DND-41 (cell line): ENCODE measurements around the gene ACSM3.

ENCODE experiments used
- ATAC-seq: fragments of 200-7000 bp; cut with Tn5 transposase; 3 replicates; pipeline ENCODE4 v1.9.1; 2021; ENCODE audit warnings: low read depth; ENCODE audit not compliant: insufficient read depth
- DNase-seq: peaks from one replicate; pipeline ENCODE4 v3.0.0-alpha.2; 2020
- H2AFZ ChIP-seq: 2 replicates; pipeline ENCODE4 v1.6.0; 2012; ENCODE audit warnings: low read depth, low read length
- H3K27ac ChIP-seq: 2 replicates; pipeline ENCODE4 v1.5.1; 2012; ENCODE audit warnings: low read length, inconsistent platforms
- H3K27me3 ChIP-seq: fragments of 200-600 bp; sonication (generic); 2 replicates; pipeline ENCODE4 v1.6.0; 2012; ENCODE audit warnings: low read length, mild to moderate bottlenecking, inconsistent platforms; ENCODE audit not compliant: insufficient read depth, poor library complexity
- H3K36me3 ChIP-seq: 2 replicates; pipeline ENCODE4 v1.5.1; 2012; ENCODE audit warnings: low read length, inconsistent platforms; ENCODE audit not compliant: insufficient read depth
- H3K4me1 ChIP-seq: 2 replicates; pipeline ENCODE4 v1.5.1; 2012; ENCODE audit warnings: mild to moderate bottlenecking, low read length; ENCODE audit not compliant: insufficient read depth
- H3K4me2 ChIP-seq: 2 replicates; pipeline ENCODE4 v1.6.0; 2012; ENCODE audit warnings: mild to moderate bottlenecking, moderate library complexity, low read length, inconsistent platforms; ENCODE audit not compliant: insufficient read depth
- H3K4me3 ChIP-seq, 2 experiments: fragments of 200-600 bp in 1 of 2; shearing (Covaris generic) in 1 of 2; 2 replicates each; pipeline ENCODE4 v1.5.1; 2012 to 2016; ENCODE audit warnings: inconsistent platforms in 2 of 2, low read length in 2 of 2, mild to moderate bottlenecking in 2 of 2, low read depth in 1 of 2, moderate library complexity in 1 of 2
- H3K79me2 ChIP-seq: 2 replicates; pipeline ENCODE4 v1.6.0; 2012; ENCODE audit warnings: low read length, inconsistent platforms; ENCODE audit not compliant: insufficient read depth
- H3K9ac ChIP-seq: 2 replicates; pipeline ENCODE4 v1.6.0; 2012; ENCODE audit warnings: low read depth, mild to moderate bottlenecking, inconsistent platforms, low read length, moderate library complexity
- H3K9me3 ChIP-seq: 2 replicates; pipeline ENCODE4 v1.5.1; 2012; ENCODE audit warnings: low read length, moderate library complexity, mild to moderate bottlenecking, inconsistent platforms; ENCODE audit not compliant: insufficient read depth, severe bottlenecking
- H4K20me1 ChIP-seq: 2 replicates; pipeline ENCODE4 v1.6.0; 2012; ENCODE audit warnings: low read length; ENCODE audit not compliant: insufficient read depth
- EZH2 ChIP-seq: IDR thresholded peaks from 3 replicates; pipeline ENCODE4 v1.6.1; 2012; ENCODE audit warnings: borderline replicate concordance, low read depth, mild to moderate bottlenecking, moderate library complexity, low read length, inconsistent platforms; ENCODE audit not compliant: severe bottlenecking
- TF ChIP-seq, protein P1 (sequence below): IDR thresholded peaks from 2 replicates; pipeline ENCODE4 v1.5.1; 2012; ENCODE audit warnings: borderline replicate concordance, low read length, moderate library complexity, mild to moderate bottlenecking; ENCODE audit not compliant: poor library complexity, severe bottlenecking; ENCODE audit errors: extremely low read depth

ACSM3 gene

DNA sequence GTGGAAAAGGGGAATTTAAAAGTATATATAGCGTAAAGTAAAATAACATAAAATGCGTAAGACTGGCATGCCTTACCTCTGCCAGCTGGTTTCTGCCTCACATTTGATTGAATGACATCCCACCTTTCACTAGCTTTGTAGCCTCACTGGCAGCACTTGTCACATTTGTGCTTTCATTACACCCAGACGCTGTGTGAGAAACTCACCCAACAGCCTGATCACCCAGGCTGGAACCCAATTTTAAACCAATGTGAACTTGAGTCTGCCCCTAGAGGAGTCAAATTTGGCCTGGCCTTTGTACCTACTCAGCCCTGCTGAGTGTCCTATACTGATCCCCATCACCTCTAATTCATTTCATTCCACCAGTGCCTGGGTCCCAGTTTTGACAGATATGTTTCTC, 17.4 kb upstream of the ACSM3 start:
- H3K27ac ChIP-seq, result no peak overlapping the region
- peaks cover 6% of the 10 kb centered on the region for H3K4me1 ChIP-seq
- no peak for DNase-seq

DNA sequence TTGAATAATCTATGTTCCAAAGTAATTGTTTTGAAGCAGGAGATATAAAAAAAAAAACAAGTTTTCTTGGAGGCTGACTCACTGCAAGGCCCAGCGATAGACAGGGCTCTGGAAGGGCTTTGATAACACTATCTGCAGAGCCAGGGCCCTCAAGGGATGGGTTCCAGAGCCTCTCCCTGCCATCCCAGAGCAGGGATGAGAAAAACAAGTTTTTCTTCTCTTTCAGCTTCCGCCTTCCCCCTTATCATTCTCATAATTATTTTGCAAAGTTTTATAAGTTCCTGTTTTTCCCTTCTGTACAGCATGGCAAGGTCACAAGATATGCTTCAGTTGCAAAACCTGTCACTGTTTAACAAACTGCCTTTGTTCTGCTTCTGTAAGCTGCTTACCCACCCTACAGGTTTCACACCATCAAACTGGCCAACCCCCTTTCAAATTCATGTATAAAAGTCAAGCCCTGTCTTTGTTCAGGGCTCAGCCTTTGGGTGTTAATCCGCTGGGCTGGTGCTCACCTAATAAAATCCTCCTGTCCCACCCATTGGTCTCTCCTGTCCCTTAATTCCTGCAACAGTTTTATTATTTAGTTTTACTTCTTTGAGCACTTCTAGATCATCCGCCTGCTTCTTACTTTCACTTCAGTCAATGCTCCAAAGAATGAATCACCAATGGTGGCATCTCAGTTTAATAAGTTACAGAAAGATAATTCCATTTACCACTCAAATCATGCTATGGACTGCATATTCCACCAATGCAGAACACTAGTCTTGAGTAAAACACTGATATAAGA, 16.6 kb upstream of the ACSM3 start:
- Histone ChIP-seq H3K79me2 (no peaks in the 10 kb centered on the region), H3K27me3 (no peaks in the 10 kb centered on the region), H4K20me1 (no peaks in the 10 kb centered on the region), H3K27ac (no peak overlapping the region), H3K9ac (no peak overlapping the region), H3K4me1 (peaks cover under 1% of the 10 kb centered on the region), H3K4me3 (no peak overlapping the region), H3K36me3 (no peaks in the 10 kb centered on the region), H2AFZ (no peak overlapping the region), H3K9me3 (peaks cover 8% of the 10 kb centered on the region), H3K4me2 (no peak overlapping the region)
- no peak for TF ChIP-seq EZH2
- TF ChIP-seq, protein P1, sequence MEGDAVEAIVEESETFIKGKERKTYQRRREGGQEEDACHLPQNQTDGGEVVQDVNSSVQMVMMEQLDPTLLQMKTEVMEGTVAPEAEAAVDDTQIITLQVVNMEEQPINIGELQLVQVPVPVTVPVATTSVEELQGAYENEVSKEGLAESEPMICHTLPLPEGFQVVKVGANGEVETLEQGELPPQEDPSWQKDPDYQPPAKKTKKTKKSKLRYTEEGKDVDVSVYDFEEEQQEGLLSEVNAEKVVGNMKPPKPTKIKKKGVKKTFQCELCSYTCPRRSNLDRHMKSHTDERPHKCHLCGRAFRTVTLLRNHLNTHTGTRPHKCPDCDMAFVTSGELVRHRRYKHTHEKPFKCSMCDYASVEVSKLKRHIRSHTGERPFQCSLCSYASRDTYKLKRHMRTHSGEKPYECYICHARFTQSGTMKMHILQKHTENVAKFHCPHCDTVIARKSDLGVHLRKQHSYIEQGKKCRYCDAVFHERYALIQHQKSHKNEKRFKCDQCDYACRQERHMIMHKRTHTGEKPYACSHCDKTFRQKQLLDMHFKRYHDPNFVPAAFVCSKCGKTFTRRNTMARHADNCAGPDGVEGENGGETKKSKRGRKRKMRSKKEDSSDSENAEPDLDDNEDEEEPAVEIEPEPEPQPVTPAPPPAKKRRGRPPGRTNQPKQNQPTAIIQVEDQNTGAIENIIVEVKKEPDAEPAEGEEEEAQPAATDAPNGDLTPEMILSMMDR, result no peak
- DNase-seq (no peak), ATAC-seq (no peak)

More for the DNA sequence above, 17.4 kb upstream of the ACSM3 start:
- peaks cover 8% of the 10 kb centered on the region for H3K9me3 ChIP-seq
- H3K9ac ChIP-seq, result no peak overlapping the region
- H3K36me3 ChIP-seq, result no peaks in the 10 kb centered on the region; the same call in 1 of the 2 replicates
- no peak for ATAC-seq
- H3K4me2 ChIP-seq, result no peak overlapping the region
- no peak overlapping the region for H3K4me3 ChIP-seq
- no peaks in the 10 kb centered on the region for H4K20me1 ChIP-seq
- H3K79me2 ChIP-seq, result peaks cover 1% of the 10 kb centered on the region
- H2AFZ ChIP-seq, result no peak overlapping the region
- no peaks in the 10 kb centered on the region for H3K27me3 ChIP-seq
- no peak for TF ChIP-seq EZH2
- TF ChIP-seq, protein P1, result no peak

DNA sequence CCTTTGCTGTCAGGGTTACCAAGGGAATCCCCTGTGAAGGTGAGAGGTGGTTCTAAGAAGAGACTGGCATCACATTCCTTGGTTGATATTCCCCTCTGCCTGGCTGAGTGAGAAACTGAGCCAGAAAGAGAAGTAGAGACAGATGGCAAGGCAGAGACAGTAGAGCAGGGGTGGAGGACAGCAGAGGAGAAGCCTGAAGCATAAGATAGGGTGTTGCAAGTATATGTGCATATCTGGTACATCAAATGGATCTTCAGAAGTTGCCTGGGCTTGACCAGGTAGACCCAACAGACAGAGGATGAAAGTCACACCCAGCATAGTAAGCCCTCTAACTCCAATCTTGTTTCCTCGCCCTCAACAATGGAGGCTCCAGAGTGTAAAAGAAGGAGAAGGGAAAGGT, 14.3 kb upstream of the ACSM3 start:
- Histone ChIP-seq H3K4me2 (no peak overlapping the region), H3K9me3 (peaks cover 8% of the 10 kb centered on the region), H3K36me3 (no peaks in the 10 kb centered on the region), H3K79me2 (no peaks in the 10 kb centered on the region), H3K4me3 (no peak overlapping the region), H2AFZ (no peak overlapping the region), H3K27ac (no peak overlapping the region), H3K9ac (no peak overlapping the region), H3K4me1 (no peaks in the 10 kb centered on the region), H3K27me3 (no peaks in the 10 kb centered on the region), H4K20me1 (no peaks in the 10 kb centered on the region)
- DNase-seq (no peak), ATAC-seq (no peak)
- TF ChIP-seq, protein P1, result no peak
- no peak for TF ChIP-seq EZH2
